ENCODE measurements around the gene MED28. TPM values are rescaled to one million over a fixed set of nuclear protein-coding genes. Genes with fewer than 3 reads are reported as not detected.

The MED28 gene
- total and polyA plus RNA-seq, 2 of the 4 experiments (the other 2 are of a cell fraction): 8.8 to 9.3 TPM

DNA sequence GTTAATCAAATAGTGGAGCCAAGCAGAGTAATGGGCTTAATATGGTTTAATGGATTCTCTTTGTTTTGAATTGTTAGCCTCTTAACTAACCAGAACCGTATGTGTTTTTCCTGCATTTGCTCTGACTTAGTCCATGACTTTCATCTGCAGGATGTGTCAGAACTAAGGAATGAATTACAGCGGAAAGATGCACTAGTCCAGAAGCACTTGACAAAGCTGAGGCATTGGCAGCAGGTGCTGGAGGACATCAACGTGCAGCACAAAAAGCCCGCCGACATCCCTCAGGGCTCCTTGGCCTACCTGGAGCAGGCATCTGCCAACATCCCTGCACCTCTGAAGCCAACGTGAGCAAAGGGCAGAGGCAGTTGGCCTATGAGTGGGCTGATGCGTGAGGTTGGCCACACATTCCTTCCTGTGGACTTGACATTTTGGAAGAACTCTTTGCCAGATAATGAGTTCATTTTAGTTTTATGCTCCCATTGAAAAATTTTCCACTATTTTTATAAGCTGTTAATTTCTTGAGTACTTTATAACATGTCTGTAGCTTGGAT lies 9.1 kb downstream of the MED28 start:
- no peak overlapping the region for H4K8ac ChIP-seq (ENCODE audit: low read depth in 2 of 2, low read length in 2 of 2)
- H3K18ac ChIP-seq (ENCODE audit: low read depth, low read length): no peak overlapping the region
- BruUV-seq (replicated peaks): no TSS peak
- no peak overlapping the region for H2AK9ac ChIP-seq (replicated peaks; ENCODE audit: low read depth, low read length, poor library complexity)
- in situ Hi-C loops (cut with MboI; ENCODE audit: low sequenced_read_pairs): no loop called here
- DNase-seq (peak; percentile 68), ATAC-seq (ENCODE audit: low read depth) (no peak)
- H4K91ac ChIP-seq (ENCODE audit: insufficient read depth, low read depth, low read length): no peak overlapping the region
- no peak overlapping the region for H2BK20ac ChIP-seq (ENCODE audit: low read depth, low read length)
- H3K23ac ChIP-seq (ENCODE audit: low read depth, low read length): no peak overlapping the region
- H3K4me3 ChIP-seq (ENCODE audit: insufficient read depth, low read depth, low read length): no peak overlapping the region
- H4K5ac ChIP-seq (ENCODE audit: low read depth, low read length): no peak overlapping the region
- H3K9me1 ChIP-seq (ENCODE audit: insufficient read depth, low read length): peaks cover 12% of the 10 kb centered on the region; the same call in 1 of the 2 replicates
- no peak overlapping the region for H2AK5ac ChIP-seq (ENCODE audit: low read depth, low read length)
- CTCF ChIA-PET: interaction anchor here (1.8 kb wide), 1 partner anchor 74 kb away, joined by 4 read pairs; no protein-coding TSS in a partner anchor
- peaks cover 33 to 58% of the 10 kb centered on the region in 2 experiments for H3K79me1 ChIP-seq (ENCODE audit: low read depth in 1 of 2, low read length in 2 of 2)
- dilution Hi-C loops (cut with HindIII; ENCODE audit: low sequenced_read_pairs, unreplicated experiment): no loop called here
- 100% methylated on average over 3 of the region's 7 CpGs; no CpG with 5 or more reads in 1 of the 2 experiments for WGBS, 2 experiments (ENCODE audit: extremely low coverage in 2 of 2, insufficient read length in 1 of 2)
- H3K14ac ChIP-seq (replicated peaks; ENCODE audit: low read depth, low read length): no peak overlapping the region
- no peaks in the 10 kb centered on the region for H3K27me3 ChIP-seq (ENCODE audit: control insufficient read depth, insufficient read depth, low read length)
- H3K27ac ChIP-seq (ENCODE audit: insufficient read depth, low read length): no peak overlapping the region
- H4K20me1 ChIP-seq (ENCODE audit: insufficient read depth, low read length): peaks cover 30% of the 10 kb centered on the region
- no peak overlapping the region for H2BK120ac ChIP-seq (ENCODE audit: low read depth, low read length)
- H3K4me1 ChIP-seq (ENCODE audit: control insufficient read depth, insufficient read depth, low read length): peaks cover 7% of the 10 kb centered on the region
- no peak overlapping the region for H2BK5ac ChIP-seq (ENCODE audit: low read depth, low read length, poor library complexity, severe bottlenecking)
- no peak overlapping the region for H2AFZ ChIP-seq (replicated peaks; ENCODE audit: low read length, poor library complexity)
- no peak overlapping the region for H3K4ac ChIP-seq (ENCODE audit: low read depth, low read length)
- POLR2A ChIA-PET (ENCODE audit: unreplicated experiment): no interaction called here
- no peak overlapping the region for H2BK15ac ChIP-seq (ENCODE audit: low read depth, low read length)
- H3K9ac ChIP-seq (ENCODE audit: low read depth, low read length): no peak overlapping the region
- intact Hi-C loops (cut with micrococcal nuclease): no loop called here
- no peak overlapping the region for H3K56ac ChIP-seq (ENCODE audit: extremely low read depth, insufficient read depth, low read length)
- TF ChIP-seq MAFK (IDR thresholded peaks at IDR 0.05; ENCODE audit: low read depth, low read length) (no peak), POLR2A (IDR thresholded peaks at IDR 0.05; ENCODE audit: low read depth, low read length) (no peak), MAZ (IDR thresholded peaks at IDR 0.05; ENCODE audit: borderline replicate concordance, low read depth, low read length) (no peak), RCOR1 (IDR thresholded peaks at IDR 0.05; ENCODE audit: insufficient replicate concordance, low read length) (no peak), RAD21 (IDR thresholded peaks at IDR 0.05; ENCODE audit: low read length) (no peak), FOS (IDR thresholded peaks at IDR 0.05; ENCODE audit: low read depth, low read length) (no peak), CEBPB (IDR thresholded peaks at IDR 0.05; ENCODE audit: low read depth, low read length) (no peak), CHD1 (IDR thresholded peaks at IDR 0.05; ENCODE audit: low read depth, low read length) (no peak), BHLHE40 (IDR thresholded peaks at IDR 0.05; ENCODE audit: low read depth, low read length) (no peak), MXI1 (IDR thresholded peaks at IDR 0.05; ENCODE audit: borderline replicate concordance, low read depth, low read length) (no peak)
- TF ChIP-seq, protein P1, sequence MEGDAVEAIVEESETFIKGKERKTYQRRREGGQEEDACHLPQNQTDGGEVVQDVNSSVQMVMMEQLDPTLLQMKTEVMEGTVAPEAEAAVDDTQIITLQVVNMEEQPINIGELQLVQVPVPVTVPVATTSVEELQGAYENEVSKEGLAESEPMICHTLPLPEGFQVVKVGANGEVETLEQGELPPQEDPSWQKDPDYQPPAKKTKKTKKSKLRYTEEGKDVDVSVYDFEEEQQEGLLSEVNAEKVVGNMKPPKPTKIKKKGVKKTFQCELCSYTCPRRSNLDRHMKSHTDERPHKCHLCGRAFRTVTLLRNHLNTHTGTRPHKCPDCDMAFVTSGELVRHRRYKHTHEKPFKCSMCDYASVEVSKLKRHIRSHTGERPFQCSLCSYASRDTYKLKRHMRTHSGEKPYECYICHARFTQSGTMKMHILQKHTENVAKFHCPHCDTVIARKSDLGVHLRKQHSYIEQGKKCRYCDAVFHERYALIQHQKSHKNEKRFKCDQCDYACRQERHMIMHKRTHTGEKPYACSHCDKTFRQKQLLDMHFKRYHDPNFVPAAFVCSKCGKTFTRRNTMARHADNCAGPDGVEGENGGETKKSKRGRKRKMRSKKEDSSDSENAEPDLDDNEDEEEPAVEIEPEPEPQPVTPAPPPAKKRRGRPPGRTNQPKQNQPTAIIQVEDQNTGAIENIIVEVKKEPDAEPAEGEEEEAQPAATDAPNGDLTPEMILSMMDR (conservative IDR thresholded peaks at IDR 0.05; ENCODE audit: low read depth, low read length): no peak
- TF ChIP-seq, protein P2, sequence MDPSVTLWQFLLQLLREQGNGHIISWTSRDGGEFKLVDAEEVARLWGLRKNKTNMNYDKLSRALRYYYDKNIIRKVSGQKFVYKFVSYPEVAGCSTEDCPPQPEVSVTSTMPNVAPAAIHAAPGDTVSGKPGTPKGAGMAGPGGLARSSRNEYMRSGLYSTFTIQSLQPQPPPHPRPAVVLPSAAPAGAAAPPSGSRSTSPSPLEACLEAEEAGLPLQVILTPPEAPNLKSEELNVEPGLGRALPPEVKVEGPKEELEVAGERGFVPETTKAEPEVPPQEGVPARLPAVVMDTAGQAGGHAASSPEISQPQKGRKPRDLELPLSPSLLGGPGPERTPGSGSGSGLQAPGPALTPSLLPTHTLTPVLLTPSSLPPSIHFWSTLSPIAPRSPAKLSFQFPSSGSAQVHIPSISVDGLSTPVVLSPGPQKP (IDR thresholded peaks at IDR 0.05; ENCODE audit: borderline replicate concordance, low read depth, low read length): no peak
- no peaks in the 10 kb centered on the region for H3K9me3 ChIP-seq (ENCODE audit: control insufficient read depth, insufficient read depth, low read length)
- peaks cover 57% of the 10 kb centered on the region for H3K36me3 ChIP-seq (ENCODE audit: control insufficient read depth, insufficient read depth, low read length)
- no peak overlapping the region for H3K4me2 ChIP-seq (ENCODE audit: low read depth, low read length)
